ENCODE results near the gene CPT1B.
A peak's percentile ranks its signal among the peaks of the same experiment; 100 is the strongest.

CPT1B gene

DNA sequence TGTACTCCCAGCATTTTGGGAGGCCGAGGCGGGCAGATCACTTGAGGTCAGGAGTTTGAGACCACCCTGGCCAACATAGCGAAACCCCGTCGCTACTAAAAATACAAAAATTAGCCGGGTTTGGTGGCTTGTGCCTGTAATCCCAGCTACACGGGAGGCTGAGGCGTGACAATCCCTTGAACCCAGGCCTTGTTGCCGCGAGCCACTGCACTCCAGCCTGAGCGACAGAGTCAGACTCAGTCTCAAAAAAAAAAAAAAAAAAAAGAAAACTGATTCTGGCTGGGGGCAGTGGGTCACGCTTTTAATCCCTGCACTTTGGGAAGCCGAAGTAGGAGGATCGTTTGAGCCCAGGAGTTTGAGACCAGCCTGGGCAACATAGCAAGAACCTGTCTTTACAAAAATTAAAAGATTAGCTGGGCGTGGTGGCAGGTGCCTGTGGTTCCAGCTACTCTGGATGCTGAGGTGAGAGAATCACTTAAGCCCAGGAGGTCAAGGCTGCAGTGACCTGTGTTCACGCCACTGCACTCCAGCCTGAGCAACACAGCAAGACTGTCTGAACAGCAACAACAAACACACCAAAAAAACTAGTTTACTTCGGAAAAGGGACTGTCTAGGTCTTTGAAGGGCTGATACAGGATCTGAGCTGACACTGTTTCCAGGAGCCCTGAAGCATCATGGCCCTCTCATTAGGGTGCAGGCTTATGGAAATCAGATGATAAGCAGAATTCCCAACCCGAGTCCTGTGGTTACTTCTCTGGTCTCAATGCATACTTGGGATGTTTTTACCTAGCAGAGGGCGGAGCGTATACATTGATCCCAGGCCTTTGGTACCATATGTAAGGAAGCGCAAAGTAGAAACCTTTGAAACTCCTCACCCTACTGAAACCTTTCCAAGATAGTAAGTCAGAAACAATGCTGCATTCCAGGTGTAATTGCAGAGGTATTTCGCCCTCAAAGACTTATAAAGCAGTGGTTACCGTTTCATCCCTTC is 6.2 kb upstream of the CPT1B start:
- no peak for DNase-seq

DNA sequence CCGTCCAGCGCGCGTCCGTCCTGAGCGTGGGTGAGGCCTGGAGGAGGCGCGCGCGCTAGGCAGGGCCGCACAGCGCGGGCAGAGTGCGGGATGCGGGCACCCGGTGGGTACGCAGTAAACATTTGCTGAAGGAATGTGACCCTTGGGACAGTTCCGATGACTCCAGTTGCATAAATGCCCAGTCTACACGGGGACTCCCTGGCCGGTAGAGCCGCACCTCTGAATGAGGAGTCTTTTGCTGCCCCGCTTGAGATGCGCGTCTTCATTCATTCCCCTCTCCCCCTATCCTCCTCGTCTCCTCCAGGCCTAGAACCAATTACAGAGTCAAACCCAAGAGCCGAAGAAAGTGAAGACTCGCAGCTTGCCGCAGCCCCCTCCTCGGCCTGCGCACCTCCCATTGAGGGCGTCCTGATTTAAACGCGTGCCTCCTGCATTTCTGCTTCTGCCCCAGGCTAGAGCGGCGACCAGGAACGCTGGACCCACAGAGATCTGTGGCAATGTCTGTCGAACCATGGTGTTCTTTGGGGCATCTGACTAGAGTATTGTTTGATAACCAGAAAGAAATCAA is 5.2 kb upstream of the CPT1B start:
- no peak for DNase-seq

DNA sequence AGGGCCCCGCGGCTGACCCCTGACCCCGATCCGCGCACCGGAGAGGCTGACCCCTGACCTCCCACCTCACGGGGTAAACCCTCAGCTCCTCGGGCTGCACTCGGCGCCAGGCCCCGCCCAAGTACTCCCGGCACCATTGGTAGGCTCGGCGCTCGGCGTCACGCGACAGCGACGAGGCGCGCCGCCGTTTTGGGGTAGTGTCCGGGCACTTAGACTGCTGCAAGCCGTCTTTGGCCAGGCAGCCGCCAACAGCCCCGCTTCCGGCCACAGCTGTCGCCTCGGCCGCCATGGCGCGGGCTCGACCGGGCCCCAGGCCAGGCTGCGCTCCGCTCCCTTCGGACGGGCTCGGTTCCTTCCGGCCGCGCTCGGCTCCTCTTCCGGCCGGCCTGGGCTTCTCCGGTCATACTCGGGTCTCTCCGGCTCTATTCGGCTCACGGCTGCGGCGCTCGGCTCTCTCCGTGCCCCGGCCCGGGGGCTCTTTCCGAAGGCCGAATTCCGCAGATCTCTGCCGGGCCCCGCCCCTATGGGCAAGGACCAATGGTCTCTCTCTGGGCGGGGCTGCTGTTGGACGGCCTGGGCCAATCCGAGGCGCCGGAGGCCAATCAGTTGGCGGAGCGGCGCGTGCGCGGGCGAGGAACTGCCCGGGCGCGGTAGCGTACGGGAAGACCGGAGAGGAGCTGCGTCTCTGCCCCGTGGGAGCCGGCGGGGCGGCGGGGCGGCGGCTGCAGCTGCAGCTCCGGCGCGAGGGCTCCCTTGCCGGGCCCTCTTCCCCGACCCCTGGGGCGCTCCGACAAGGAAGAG is 4.5 kb upstream of the CPT1B start, which contains the start of gene CHKB:
TSS of gene CHKB (minus strand) at position 357 of the 801 bp plus-strand sequence. CDS start at position 289, 68 bp downstream.
- peak; percentile 58 for DNase-seq

DNA sequence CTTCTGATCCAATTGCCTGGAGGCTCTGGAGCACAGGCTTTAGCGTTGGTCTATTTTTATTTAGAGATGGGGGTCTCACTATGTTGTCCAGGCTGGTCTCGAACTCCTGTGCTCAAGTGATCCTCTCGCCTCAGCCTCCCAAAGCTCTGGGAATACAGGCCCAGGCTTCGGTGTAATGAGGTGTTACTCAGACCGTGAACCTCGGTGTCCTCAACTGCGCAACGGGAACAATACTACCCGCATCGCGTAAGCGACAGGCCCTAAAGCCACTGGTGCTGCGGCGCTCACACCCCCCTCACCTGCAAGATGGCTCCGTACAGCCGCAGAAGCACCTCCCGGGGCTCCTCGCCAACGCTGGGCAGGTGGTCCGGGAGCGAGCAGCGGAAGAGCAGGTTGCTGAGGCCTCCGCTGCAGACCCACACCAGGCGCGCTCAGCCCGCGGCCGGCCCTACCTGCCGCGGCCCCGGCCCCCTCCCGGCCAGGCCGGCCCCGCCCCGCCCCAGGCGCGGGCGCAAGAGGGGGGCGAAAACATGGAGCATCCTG is 3.8 kb upstream of the CPT1B start:
- no peak for DNase-seq

DNA sequence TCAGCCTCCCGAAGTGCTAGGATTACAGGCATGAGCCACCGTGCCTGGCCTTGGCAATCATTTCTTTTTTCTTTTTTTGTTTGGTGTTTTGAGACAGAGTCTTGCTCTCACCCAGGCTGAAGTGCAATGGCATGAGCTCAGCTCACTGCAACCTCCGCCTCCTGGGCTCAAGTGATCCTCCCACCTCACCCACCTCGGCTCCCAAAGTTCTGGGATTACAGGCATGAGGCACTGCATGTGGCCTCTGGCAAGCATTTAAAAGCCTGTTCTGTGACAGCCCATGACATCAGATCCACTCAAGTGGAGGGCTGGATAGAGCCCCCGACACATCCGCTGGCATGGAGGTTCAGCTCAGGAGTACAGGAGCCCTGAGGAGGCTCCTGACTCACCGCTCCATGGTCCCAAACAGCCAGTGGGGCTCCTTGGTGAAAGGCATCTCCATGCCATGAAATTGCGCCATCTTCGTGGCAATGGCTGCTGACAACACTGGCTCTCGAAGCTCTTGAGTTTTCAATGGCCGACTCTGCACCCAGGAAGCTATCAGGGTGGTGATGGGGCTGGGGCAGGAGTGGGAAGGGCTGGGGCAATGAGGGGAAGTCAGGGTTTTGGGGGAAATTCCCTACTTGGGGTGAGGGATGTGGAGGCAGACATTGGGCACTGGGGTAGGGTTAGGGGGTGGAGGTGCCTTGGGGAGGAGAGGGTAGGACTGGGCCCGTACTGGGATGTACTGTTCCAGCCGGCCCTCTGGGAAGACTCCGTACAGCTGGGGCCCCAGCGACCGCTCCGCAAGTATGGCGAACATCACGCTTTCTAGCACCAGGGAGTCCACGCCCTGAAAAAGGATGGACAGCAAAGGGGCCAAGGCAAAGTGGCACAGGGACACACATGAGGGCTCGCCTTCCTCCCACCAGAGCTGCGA is 3.1 kb upstream of the CPT1B start:
- no peak for DNase-seq

DNA sequence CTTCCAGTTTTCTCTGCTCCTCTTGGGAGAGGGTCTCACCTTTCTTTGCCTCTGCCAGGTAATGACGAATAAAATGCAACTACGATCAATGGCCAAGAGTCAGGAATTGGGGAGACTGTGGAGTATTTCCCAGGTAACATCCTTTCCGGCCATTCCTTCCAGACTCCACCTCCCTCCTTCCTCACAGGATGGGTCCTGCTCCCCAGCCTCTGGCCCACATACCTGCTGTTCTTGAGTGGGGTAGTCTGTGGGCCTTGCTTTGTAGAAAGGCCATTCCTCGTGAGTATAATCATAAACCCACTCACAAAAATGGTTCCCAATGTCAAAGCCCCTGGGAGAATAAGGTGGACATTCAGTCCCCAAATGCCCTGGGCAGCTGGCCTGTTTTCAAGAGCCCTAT is 1.5 kb upstream of the CPT1B start:
- DNase-seq, result no peak

DNA sequence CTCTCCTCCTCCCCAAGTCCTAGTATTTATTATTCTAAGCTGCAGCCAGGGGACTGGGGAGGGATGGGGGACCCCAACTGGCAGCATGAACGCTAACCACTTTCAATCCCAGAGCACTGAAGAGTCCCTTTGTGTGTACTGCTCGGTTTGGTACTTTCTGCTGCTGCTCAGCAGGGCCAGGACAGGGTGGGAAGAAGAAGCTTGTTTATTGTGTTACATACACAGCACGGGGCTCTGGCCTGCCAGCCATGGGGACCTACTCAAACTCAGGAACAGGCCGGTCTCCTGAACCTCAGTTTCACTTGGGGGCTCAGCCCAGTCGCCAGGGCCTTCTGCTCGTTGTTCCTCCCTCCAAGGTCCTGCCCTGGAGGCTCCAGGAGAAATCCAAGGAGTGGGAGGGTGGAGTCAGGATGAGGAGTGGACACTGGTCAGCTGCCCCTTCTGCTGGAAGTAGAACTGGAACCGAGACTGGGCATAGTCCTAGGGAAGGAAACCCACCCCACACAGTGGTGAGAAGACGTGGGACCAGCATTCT is 616 bp upstream of the CPT1B start:
- DNase-seq, result no peak

DNA sequence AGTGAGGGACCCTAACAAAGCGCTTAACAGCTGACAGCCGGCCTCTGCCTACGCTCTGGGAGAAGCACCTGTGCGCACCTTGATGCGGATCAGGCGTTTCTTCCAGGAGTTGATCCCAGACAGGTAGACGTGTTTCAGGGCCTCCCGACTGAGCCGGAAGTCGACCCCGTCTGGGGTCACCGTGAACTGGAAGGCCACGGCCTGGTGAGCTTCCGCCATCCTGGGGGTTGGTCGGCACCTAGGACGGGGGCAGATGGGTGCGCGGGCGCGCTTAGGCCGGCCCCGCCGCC is 585 bp downstream of the CPT1B start:
- no peak for DNase-seq

DNA sequence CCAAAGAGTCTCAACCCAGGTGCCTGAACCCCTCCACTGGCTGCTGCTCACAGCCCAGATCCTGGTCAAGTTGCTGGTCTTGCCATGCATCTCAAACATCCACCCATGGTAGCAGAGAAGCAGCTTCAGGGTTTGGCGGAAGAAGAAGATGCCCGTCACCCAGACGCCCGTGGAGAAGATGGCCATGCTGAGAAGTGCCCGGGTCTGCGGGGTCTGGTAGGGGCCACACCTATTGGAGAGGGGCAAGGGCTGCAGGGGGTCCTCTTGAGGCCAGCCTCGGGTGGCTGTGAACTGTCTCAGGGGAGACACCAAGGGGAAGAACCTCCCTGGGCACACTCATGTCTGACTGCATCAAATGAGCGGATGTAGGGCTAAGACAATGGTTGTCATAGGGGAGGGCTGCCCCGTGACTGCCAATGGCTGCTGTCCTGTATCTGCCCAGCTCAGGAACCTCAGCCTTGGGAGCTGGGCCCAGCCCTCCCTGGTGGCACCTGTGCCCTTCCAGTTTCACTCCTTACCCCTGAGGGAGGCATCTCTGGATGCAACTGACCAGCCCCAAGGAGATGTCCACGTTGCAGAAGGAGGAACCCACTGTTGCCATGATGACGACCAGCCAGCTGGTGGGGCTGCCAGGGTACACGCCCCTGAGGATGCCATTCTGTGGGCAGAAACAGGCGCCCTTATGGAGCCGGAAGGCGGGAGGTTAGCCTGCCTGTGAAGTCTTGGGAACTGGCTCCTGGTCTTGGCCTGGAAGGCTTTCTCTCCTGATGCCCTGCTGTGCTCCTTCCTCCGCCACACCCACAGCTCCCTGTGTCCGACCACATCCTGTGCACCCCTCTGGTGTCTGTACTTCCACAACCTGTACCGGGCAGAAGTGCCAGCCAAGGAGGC is 1.2 kb downstream of the CPT1B start:
- DNase-seq, result no peak

DNA sequence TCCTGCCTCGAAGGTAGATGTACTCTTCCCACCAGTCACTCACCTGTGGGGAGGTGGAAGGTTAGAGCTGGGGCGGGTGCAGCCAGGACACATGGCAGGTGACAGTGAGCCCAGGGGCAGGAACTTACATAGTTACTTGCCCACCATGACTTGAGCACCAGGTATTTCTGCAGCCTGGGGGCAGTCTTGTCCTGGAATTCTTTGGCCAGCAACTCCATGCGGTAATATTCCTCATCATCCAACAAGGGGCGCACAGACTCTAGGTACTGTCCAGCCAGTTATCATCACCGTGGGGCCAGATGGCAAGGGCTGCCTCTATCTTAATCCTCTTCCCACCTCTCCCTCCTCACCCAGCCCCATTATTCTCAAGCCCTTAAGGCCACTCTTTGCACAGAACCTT is 2.2 kb downstream of the CPT1B start:
- no peak for DNase-seq

DNA sequence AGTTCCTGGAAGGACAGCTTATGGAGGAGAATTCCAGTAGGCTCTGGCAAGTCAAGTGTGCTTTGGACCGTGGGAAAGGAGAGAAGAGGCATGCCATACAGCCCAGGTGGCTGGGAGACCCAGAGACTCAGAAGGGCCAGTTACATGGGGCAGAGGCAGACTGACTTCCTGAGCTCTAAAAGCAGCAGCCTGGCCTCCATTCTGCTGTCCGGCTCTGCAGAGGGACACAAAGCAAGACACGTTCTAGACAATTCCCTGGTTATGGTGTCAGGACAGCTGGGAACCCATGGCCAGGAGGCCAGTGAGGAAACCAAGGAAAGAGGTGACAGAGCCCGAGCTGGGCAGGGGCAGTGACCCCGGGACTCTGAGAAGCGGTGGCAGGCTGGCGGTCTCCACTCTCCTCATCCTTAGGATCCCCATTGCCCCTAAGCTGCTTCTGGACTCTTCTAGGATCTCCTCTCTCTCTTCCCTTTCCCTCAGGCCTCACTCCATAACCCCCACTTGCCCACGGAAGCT is 2.7 kb downstream of the CPT1B start:
- DNase-seq, result no peak

DNA sequence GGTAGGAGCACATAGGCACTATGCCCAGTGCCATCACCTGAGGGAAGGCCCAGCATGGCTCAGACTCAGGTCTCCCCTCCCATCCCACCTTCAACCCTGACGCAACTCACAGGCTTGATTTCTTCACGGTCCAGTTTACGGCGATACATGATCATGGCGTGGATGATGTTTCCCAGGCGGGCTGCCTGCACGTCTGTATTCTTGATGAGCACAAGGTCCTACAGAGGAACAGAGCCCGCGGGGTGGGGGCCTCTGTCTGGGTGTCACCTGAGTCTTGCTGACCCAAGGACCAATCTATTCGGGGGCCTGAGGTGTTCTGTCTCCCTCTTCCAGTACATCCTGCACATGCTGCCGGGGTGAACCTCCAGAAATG is 3.9 kb downstream of the CPT1B start:
- no peak for DNase-seq

DNA sequence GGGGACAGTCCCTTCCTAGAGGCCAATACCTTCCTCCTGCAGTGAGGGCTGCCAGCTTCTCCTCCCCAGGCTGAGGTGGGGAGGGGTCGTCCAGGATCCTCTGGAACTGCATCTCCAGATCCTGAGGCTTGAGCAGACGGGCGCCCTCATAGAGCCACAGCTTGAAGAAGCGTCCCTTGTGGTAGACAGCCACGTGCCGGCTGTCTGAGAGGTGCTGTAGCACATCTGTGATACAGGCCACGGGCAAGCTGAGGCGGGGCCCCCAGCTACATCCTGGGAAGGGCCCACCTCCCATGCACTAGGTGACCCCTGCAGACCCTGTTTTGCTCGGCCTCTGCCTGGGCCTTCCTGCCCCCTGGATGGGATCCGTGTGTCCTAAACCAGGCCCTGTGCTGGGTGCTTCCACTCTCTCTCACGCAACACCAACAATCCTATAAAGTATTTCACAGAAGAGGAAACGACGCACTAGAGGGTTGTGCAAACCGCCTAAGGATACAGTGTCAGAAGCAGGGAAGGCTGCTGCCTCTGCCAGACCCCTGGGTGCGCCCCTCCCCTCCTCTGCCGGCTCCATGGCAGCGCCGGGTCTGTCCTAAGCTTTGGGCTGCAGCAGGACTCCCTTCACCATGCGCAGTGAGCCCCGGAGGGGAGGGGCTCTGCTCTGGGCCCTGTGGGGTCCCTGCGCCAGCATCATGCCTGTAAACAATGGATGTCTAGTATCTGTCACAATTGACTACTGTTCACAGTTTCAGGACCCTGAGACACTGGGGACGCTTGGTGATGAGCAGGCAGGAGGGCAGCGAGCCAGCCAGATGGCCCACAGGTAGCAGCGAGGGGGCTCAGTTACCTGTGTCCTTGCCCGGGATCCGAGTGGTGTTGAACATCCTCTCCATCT is 4.5 kb downstream of the CPT1B start:
- no peak for DNase-seq

DNA sequence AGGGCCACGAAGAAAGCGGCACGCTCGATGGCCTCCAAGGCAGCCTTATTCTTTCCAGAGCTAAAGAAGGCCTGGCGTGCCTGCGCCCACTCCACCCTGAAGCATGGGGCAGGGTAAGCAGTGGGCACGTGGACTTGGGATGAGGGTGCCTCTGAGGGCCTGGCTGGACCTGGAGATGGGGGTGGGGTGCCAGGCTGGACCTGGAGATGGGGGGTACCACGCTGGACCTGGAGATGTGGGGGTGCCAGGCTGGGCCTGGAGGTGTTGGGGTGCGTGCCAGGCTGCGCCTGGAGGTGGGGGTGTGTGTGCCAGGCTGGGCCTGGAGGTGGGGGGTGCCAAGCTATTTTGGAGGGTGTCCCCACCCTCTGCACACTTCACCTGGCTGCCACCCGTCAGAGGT is 5.3 kb downstream of the CPT1B start:
- DNase-seq, result no peak

DNA sequence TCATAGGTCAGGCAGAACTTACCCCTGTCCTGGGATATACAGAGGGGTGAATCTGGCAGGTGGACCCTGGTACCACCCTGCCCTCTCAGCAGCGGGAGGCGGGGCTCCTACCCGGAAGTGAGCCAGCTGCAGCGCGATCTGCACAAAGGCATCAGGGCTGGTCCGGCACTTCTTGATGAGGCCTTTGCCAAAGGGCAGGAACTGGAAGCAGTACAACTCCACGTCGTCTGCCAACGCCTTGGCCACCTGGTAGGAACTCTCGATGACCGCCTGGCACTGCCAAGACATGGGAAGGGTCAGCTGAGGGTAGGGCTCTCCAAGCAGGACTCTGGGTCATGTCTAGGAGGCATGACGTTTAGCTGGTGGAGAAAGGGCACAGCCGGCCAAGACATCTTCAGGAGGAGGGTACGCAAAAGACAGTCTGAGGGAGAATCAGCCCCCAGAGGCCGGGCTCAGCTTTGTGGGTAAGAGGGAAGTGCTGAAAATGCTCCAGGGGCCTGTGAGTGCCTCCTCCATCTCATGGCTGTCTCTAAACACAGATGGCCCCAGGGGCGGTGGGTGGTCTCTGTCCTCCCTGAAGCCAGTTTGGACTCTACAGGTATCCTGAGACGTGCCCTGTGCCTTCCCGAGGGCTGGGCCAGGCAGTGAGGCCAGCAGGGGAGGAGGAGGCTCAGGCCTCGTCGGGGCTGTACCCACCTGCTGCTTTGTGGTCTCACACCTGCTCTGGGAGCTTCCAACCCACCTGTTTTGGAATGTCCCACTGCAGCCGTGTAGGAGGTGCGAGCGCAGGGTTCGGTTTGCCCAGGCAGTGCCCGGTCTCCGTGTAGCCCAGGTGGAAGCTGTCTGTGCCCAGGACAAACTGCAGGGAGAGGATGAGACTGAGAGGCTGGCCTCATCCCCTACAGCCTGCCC is 6.7 kb downstream of the CPT1B start:
- DNase-seq, result no peak

DNA sequence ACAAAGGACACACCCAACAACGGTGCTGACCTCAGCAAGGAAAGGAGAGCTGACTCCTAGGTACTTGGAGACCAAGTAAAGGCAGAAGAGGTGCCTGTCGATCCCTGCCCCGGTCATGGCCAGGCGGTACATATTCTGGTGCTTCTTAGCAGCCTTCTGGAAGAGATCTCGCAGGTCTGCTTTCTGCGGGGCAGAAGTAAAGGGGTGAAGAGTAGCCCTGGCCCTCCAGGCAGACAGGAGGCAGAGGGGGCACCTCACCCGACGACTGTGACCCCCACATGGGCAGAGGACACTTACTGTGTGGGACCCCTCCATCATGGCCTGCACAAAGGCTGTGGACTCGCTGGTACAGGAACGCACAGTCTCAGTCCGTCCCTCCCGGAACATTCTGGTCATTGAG is 7.4 kb downstream of the CPT1B start:
- DNase-seq, result no peak

DNA sequence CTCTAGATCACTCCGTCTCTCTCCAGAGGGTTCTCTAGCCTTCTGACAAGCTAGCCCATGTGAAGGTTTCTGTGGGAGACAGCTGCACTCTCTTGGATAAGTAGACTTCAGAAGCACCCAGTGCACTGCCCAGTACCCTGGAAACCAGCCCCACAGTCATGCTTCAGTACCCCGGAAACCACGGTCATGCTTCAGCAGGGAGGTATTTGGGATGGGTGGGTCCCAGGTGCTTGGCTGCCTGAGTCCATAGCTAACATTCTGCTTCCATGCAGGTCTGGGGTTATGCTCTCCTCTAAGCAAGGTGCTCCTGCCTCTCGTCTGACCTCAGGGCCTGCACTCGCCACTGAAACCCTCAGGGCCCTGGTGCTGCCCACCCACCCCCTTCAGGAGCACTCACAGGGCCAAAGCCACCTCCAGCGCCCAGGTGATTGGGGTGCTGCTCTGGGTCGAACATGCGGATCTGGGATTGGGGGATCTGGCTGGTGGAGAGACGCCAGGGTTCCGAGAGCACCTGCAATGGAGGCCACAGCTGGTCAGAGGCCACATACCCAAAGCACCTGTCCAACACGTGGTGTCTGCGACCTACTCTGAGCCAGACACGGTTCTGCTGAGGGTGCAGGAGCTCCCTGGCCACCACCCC is 8.2 kb downstream of the CPT1B start:
- DNase-seq, result no peak

DNA sequence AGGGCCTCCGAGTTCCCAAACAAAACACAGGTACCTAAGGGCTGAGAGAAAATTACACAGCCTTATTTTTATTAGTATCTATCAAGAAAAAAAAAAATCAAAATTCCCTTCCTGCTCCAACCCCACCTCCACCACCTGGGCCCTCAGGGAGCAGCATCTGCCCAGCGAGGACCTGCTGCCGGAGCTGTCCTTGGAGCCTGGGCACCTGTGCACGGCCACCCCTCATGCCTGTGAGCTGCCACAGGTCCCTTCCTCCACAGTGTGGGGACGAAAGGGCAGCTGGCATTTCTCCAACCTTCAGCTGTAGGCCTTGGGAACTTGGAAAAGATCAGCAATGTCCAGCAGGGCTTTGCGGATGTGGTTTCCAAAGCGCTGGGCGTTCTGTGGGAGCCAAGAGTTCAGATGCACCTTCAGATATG is 9.2 kb downstream of the CPT1B start:
- no peak for DNase-seq

All from NCI-H1417 treated with DMSO at 0.1 percent for 48 hours (cell line).